HEK293 (cell line): ENCODE results near the gene ZNF318.

Experiments used
- CTCF ChIA-PET: fragments of 350-600 bp; formaldehyde crosslinking; extraction: SDS; loops from one replicate; lab custom pipeline; 2021; ENCODE audit warnings: antibody characterized with exemption; lab: Yijun Ruan, JAX
- POLR2A ChIA-PET: fragments of 300-600 bp; formaldehyde crosslinking; extraction: SDS; loops from one replicate; lab custom pipeline; 2020; ENCODE audit warnings: antibody characterized with exemption, inconsistent platforms; lab: Yijun Ruan, JAX
- H3K27ac ChIP-seq: fragments of 200-500 bp; sonication (Bioruptor generic); 2 replicates; pipeline ENCODE4 v1.5.1; 2014; ENCODE audit warnings: low read depth, low read length, control low read depth, inconsistent platforms; ENCODE audit errors: extremely low read depth
- H3K36me3 ChIP-seq, 2 experiments: fragments of 200-500 bp in 1 of 2; sonication (Bioruptor generic) in 1 of 2; 1 replicate in 1 of 2; 2 replicates in 1 of 2; pipeline ENCODE4 v1.5.1; 2014 to 2017; ENCODE audit warnings: inconsistent platforms in 2 of 2, low read length in 2 of 2; ENCODE audit not compliant: control insufficient read depth in 2 of 2, insufficient read depth in 1 of 2
- H3K4me1 ChIP-seq: fragments of 200-500 bp; sonication (Bioruptor generic); 2 replicates; pipeline ENCODE4 v1.5.1; 2014; ENCODE audit warnings: mild to moderate bottlenecking, low read length, inconsistent platforms; ENCODE audit not compliant: control insufficient read depth, insufficient read depth
- H3K4me3 ChIP-seq: 2 replicates; pipeline ENCODE4 v1.5.1; 2011; ENCODE audit warnings: low read depth, mild to moderate bottlenecking, control low read depth, low read length, moderate library complexity
- H3K9me3 ChIP-seq: fragments of 200-500 bp; sonication (Bioruptor generic); 2 replicates; pipeline ENCODE4 v1.5.1; 2014; ENCODE audit warnings: low read depth, low read length, inconsistent platforms; ENCODE audit not compliant: control insufficient read depth, insufficient read depth
- GFI1B ChIP-seq: fragments of 450-650 bp; formaldehyde crosslinking; IDR thresholded peaks from 2 replicates; pipeline ENCODE4 v1.5.1; 2016; ENCODE audit warnings: missing biosample characterization, missing genetic modification characterization
- HOXC10 ChIP-seq: sonication (generic); formaldehyde crosslinking; IDR thresholded peaks from 2 replicates; pipeline ENCODE4 v1.8.1; 2023; ENCODE audit warnings: mild to moderate bottlenecking, missing genetic modification reagents
- KLF1 ChIP-seq: fragments of 450-650 bp; formaldehyde crosslinking; IDR thresholded peaks from 2 replicates; pipeline ENCODE4 v1.5.1; 2016; ENCODE audit warnings: missing biosample characterization, missing genetic modification characterization
- ZBTB1 ChIP-seq: fragments of 450-650 bp; formaldehyde crosslinking; IDR thresholded peaks from 2 replicates; pipeline ENCODE4 v1.5.1; 2016; ENCODE audit warnings: missing biosample characterization, missing genetic modification characterization
- ZFP41 ChIP-seq: fragments of 450-650 bp; formaldehyde crosslinking; IDR thresholded peaks from 2 replicates; pipeline ENCODE4 v1.5.1; 2016; ENCODE audit warnings: missing biosample characterization, missing genetic modification characterization, borderline replicate concordance
- ZIC2 ChIP-seq: fragments of 450-650 bp; formaldehyde crosslinking; IDR thresholded peaks from 2 replicates; pipeline ENCODE4 v1.5.1; 2016; ENCODE audit warnings: missing biosample characterization, missing genetic modification characterization
- ZNF146 ChIP-seq: fragments of 450-650 bp; formaldehyde crosslinking; IDR thresholded peaks from 2 replicates; pipeline ENCODE4 v1.5.1; 2016; ENCODE audit warnings: missing biosample characterization, missing genetic modification characterization
- ZNF2 ChIP-seq: fragments of 450-650 bp; formaldehyde crosslinking; IDR thresholded peaks from 2 replicates; pipeline ENCODE4 v1.5.1; 2016; ENCODE audit warnings: missing biosample characterization, missing genetic modification characterization
- ZNF248 ChIP-seq: fragments of 450-650 bp; formaldehyde crosslinking; IDR thresholded peaks from 2 replicates; pipeline ENCODE4 v1.5.1; 2017; ENCODE audit warnings: missing biosample characterization, missing genetic modification characterization
- ZNF544 ChIP-seq: fragments of 450-650 bp; formaldehyde crosslinking; IDR thresholded peaks from 2 replicates; pipeline ENCODE4 v1.5.0; 2017; ENCODE audit warnings: missing biosample characterization, missing genetic modification characterization
- ZNF670 ChIP-seq: fragments of 450-650 bp; formaldehyde crosslinking; IDR thresholded peaks from 2 replicates; pipeline ENCODE4 v1.5.1; 2016; ENCODE audit warnings: missing biosample characterization, missing genetic modification characterization, low read depth
- ZXDB ChIP-seq: fragments of 450-650 bp; formaldehyde crosslinking; IDR thresholded peaks from 2 replicates; pipeline ENCODE4 v1.5.1; 2016; ENCODE audit warnings: missing biosample characterization, missing genetic modification characterization
- TF ChIP-seq, protein P1 (sequence below): fragments of 450-650 bp; formaldehyde crosslinking; IDR thresholded peaks from 2 replicates; pipeline ENCODE4 v1.5.1; 2016; ENCODE audit warnings: missing biosample characterization, missing genetic modification characterization
- TF ChIP-seq, protein P2 (sequence below): fragments of 450-650 bp; formaldehyde crosslinking; IDR thresholded peaks from 2 replicates; pipeline ENCODE4 v1.5.1; 2016; ENCODE audit warnings: missing biosample characterization, missing genetic modification characterization
- TF ChIP-seq, protein P3 (sequence below): fragments of 450-650 bp; formaldehyde crosslinking; IDR thresholded peaks from 2 replicates; pipeline ENCODE4 v1.5.1; 2016; ENCODE audit warnings: missing biosample characterization, missing genetic modification characterization

ZNF318 gene

DNA sequence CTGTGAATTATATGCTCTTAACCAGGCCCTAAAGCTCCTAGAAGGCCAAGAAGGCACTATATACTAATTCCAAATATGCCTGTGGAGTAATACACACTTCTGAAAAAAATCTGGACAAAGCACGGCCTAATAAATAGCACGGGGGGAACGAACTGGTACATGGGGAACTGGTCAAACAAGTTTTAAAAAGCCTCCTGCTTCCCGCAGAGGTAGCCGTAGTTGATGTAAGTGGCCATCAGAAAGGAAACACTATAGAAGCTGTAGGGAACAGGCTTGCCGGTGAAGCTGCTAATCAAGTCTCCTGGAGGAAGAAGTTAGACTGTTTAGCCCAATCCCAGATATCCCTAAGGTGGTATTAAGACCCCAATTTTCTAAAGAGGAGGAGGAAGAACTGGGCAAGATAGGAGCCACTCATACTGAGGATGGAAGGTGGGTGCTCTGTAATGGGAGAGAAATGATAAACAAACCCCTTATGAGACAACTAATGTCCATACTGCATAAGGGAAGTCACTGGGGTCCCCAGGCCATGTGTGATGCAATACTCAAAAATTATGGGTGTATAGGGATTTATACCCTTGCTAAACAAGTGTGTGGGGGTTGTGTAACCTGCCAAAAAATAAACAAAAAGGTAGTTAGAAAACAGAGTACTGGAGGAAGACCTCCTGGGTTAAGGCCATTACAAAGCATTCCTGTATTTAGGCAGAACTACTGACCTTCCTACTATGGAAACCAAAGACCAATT, 27.1 kb upstream of the ZNF318 start:
- TF ChIP-seq, protein P1, sequence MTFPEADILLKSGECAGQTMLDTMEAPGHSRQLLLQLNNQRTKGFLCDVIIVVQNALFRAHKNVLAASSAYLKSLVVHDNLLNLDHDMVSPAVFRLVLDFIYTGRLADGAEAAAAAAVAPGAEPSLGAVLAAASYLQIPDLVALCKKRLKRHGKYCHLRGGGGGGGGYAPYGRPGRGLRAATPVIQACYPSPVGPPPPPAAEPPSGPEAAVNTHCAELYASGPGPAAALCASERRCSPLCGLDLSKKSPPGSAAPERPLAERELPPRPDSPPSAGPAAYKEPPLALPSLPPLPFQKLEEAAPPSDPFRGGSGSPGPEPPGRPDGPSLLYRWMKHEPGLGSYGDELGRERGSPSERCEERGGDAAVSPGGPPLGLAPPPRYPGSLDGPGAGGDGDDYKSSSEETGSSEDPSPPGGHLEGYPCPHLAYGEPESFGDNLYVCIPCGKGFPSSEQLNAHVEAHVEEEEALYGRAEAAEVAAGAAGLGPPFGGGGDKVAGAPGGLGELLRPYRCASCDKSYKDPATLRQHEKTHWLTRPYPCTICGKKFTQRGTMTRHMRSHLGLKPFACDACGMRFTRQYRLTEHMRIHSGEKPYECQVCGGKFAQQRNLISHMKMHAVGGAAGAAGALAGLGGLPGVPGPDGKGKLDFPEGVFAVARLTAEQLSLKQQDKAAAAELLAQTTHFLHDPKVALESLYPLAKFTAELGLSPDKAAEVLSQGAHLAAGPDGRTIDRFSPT (tag by site-specific recombination), result no peak
- TF ChIP-seq, protein P2, sequence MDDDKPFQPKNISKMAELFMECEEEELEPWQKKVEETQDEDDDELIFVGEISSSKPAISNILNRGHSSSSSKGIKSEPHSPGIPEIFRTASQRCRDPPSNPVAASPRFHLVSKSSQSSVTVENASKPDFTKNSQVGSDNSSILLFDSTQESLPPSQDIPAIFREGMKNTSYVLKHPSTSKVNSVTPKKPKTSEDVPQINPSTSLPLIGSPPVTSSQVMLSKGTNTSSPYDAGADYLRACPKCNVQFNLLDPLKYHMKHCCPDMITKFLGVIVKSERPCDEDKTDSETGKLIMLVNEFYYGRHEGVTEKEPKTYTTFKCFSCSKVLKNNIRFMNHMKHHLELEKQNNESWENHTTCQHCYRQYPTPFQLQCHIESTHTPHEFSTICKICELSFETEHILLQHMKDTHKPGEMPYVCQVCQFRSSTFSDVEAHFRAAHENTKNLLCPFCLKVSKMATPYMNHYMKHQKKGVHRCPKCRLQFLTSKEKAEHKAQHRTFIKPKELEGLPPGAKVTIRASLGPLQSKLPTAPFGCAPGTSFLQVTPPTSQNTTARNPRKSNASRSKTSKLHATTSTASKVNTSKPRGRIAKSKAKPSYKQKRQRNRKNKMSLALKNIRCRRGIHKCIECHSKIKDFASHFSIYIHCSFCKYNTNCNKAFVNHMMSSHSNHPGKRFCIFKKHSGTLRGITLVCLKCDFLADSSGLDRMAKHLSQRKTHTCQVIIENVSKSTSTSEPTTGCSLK (tag by site-specific recombination), result no peak
- TF ChIP-seq GFI1B (tag by site-specific recombination), result no peak
- no peak for TF ChIP-seq ZNF670 (tag by site-specific recombination)
- TF ChIP-seq ZNF146 (tag by site-specific recombination), result no peak
- no peak for TF ChIP-seq ZXDB
- no peak for TF ChIP-seq ZBTB1 (tag by site-specific recombination)
- no peak for TF ChIP-seq ZNF248 (tag by site-specific recombination)
- no peak for TF ChIP-seq ZNF2 (tag by site-specific recombination)
- no peak for TF ChIP-seq ZNF544 (tag by site-specific recombination)
- no peak for TF ChIP-seq HOXC10 (CRISPR knock-in tag)
- no peak for TF ChIP-seq ZFP41
- TF ChIP-seq, protein P3, sequence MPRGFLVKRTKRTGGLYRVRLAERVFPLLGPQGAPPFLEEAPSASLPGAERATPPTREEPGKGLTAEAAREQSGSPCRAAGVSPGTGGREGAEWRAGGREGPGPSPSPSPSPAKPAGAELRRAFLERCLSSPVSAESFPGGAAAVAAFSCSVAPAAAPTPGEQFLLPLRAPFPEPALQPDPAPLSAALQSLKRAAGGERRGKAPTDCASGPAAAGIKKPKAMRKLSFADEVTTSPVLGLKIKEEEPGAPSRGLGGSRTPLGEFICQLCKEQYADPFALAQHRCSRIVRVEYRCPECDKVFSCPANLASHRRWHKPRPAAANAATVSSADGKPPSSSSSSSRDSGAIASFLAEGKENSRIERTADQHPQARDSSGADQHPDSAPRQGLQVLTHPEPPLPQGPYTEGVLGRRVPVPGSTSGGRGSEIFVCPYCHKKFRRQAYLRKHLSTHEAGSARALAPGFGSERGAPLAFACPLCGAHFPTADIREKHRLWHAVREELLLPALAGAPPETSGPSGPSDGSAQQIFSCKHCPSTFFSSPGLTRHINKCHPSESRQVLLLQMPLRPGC (tag by site-specific recombination), result no peak
- CTCF ChIA-PET, result interaction anchor here (1.1 to 2.2 kb wide), 2 partner anchors 135 to 214 kb away, joined by 4 to 11 read pairs; no protein-coding TSS in a partner anchor
- Histone ChIP-seq H3K9me3 (no peaks in the 10 kb centered on the region), H3K4me3 (no peak overlapping the region), H3K36me3 (peaks cover 0 to 30% of the 10 kb centered on the region in 2 experiments; a peak in 1 of 3 replicates), H3K27ac (no peak overlapping the region), H3K4me1 (no peaks in the 10 kb centered on the region)
- POLR2A ChIA-PET, result interaction anchor here (1.3 kb wide), 1 partner anchor 19 kb away, joined by 3 read pairs; no protein-coding TSS in a partner anchor

DNA sequence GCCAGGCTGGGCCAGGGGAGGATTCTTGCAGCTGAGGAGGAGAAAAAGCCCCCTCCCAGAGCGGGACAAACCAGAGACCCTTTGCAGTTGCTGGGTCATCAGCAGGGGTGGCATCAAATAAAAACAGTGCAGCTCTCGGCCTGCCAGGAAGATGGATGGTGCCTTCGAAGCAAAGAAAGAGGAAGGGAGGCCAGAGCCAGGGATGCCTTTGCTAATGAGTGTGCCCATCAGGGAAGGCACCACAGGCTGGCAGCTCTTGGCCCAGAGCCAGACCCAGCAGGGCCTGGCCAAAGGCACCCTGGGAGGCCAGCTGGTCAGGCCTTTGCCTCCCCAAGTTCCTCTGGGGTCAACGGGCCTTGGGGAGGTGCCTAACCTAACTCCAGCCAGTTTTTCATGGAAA, 26.3 kb upstream of the ZNF318 start:
- CTCF ChIA-PET, result interaction anchor here (0.9 to 1.1 kb wide), 2 partner anchors 40 to 213 kb away, joined by 3 to 4 read pairs; no protein-coding TSS in a partner anchor
- no peaks in the 10 kb centered on the region for H3K9me3 ChIP-seq
- POLR2A ChIA-PET, result interaction anchor here (1.3 kb wide), 1 partner anchor 18 kb away, joined by 3 read pairs; no protein-coding TSS in a partner anchor
- H3K27ac ChIP-seq, result no peak overlapping the region
- H3K4me3 ChIP-seq, result no peak overlapping the region
- TF ChIP-seq KLF1 (no peak), ZIC2 (tag by site-specific recombination) (peak; percentile 68)
- TF ChIP-seq, protein P1 (tag by site-specific recombination), result peak; percentile 59; the same call in 1 of the 2 replicates
- H3K4me1 ChIP-seq, result peaks cover 1% of the 10 kb centered on the region; the same call in 1 of the 2 replicates
- H3K36me3 ChIP-seq, result peaks cover 0 to 27% of the 10 kb centered on the region in 2 experiments; a peak in 1 of 3 replicates
